Activated CD4-positive, alpha-beta T cell treated with anti-CD3 and anti-CD28 coated beads, Interleukin-2, amount 50 U/mL, for 24 hours (primary cell): ENCODE results near the gene HSPA12A.
"Not testable (repeated sequence)": the region's sequence is repeated elsewhere in the genome, so short reads cannot be mapped to it uniquely, and the experiment has no call there.

Source experiments
- DNase-seq, 2 donors: peaks; one replicate each; pipeline ENCODE4 v3.0.0-alpha.2; 2020; ENCODE audit warnings: low read depth in 1 of 2, low spot score in 1 of 2

Gene HSPA12A

DNA sequence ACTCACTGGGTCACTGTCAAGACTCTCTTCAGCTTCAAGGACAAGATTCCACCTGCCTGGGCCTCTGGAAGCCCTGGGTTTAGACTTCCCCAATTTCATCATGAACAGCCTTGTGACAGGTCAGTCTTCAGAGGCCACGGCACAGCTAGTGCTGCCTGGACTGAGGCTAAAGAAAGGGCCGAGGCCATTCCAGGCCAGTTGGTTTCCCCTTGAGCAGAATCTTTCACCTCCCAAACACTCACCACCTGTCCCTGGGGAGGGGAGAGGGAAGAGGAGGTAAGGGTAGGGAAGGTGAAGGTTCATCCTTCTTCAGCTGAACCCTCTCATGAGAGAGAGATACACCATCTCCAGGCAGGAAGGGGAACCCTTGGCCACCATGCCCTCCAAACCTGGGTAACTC, 24.3 kb downstream of the HSPA12A start:
- DNase-seq: no peak

GRCh38 chr10:116716381-116716780, 26.0 kb downstream of the HSPA12A start:
- no peak for DNase-seq

- no peak for DNase-seq
Measured at GRCh38 chr10:116715839-116716377, 26.5 kb downstream of the HSPA12A start.

GRCh38 chr10:116715341-116715740, 27.0 kb downstream of the HSPA12A start:
- DNase-seq: no peak

GRCh38 chr10:116713846-116714245, 28.5 kb downstream of the HSPA12A start:
- DNase-seq: no peak

DNA sequence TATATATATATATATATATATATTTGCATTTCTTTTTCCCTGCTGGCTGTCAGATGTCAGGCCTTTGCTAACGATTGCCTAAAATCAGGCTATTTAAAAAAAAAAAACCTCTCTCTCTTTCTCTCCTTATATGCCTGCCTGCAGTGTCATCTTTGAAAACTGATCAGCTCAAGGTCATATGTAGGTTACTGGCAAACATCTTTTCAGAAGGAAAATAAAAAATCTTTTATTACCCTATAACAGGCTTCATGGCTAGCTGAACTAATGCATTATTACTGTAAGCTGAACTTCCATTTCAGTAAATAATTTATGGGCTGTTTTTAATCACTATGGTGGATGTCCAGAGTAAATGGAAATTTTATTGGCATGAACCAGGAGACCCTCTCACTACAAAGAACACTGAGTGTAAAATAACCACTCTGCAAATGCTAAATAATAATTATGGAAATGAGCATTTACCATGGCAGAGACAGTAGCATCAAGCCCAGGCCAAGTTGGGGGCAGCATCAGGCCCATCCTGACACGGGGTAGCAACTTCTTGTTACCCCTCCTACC, 29.3 kb downstream of the HSPA12A start:
- no peak for DNase-seq

DNA sequence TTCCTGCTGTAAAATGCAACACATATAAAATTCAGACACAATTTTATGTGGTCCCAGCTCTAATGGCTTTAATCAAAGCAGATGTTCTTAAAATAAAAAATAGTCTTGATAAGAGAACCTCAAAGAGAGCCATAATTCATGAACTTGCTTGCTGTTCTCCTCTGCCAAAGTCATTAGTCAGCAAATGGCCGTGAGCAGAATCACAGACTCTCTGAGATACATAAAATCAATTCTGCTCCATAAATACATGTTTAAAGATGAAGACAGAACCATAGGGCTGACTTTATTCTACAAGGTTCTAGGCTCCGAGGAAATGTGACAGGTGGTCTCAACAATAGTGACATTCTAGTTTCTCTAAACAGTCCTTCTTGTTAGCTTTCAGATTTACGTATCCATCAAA, 29.8 kb downstream of the HSPA12A start:
- no peak for DNase-seq

DNA sequence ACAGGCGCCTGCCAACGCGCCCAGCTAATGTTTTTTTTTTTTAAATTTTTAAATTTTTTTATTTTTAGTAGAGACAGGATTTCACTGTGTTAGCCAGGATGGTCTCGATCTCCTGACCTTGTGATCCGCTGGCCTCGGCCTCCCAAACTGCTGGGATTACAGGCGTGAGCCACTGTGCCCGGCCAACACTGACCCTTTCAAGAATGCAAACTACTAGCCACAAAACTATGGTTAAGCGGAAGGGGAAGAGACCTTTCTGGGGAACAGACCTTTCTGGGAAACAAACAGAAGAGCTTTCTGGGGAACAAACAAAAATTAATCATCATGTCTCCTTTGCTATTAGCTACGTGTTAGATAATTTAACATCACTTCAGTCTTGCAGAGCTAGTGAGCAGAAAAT, 30.6 kb downstream of the HSPA12A start:
- not testable (repeated sequence) for DNase-seq

GRCh38 chr10:116710076-116710475, 32.3 kb downstream of the HSPA12A start:
- DNase-seq: no peak

- DNase-seq: no peak
Measured at GRCh38 chr10:116708877-116709276, 33.5 kb downstream of the HSPA12A start.

DNA sequence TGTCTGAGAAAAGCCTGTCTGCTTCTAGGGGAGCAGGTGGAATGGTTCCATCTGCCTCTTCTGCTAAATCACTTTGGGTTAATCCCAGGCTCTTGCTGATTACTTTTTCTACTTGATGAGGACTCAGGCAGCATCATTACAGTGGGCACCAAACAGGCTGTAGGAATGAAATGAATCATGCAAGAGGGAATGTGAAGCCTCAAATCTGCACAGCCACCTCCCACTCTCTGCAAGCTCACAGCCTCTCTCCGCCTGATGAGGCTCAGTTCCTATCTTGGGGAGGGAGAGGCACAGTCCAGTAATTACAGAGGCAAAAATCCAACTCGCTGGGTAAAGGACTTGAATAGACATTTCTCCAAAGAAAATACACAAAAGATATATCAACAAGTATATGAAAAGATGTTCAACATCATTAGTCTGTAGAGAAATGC, 34.0 kb downstream of the HSPA12A start:
- DNase-seq: no peak

DNA sequence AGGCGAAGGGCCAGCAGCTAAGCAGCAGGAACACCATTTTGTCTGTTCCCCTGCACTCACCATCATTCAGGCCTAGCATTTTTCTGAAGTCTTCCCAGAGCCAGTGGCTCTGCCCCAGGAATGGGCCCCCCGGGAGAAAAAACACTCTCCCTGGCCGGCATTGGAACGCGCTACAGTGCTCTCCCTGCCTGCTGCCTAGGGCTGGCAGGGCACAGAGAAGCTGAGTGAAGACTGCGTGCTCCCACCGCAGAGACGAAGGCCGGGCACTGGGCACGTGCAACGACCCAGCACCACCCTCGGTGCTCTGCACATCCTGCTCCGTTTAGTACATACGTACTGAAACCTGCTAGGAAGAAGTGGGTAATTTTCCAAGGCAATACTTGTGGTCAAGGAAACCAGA, 34.4 kb downstream of the HSPA12A start:
- no peak for DNase-seq

GRCh38 chr10:116706281-116706680, 36.1 kb downstream of the HSPA12A start:
- DNase-seq: no peak

- no peak for DNase-seq
Measured at GRCh38 chr10:116705498-116705897, 36.9 kb downstream of the HSPA12A start.

- DNase-seq: no peak
Measured at GRCh38 chr10:116704926-116705325, 37.4 kb downstream of the HSPA12A start.

DNA sequence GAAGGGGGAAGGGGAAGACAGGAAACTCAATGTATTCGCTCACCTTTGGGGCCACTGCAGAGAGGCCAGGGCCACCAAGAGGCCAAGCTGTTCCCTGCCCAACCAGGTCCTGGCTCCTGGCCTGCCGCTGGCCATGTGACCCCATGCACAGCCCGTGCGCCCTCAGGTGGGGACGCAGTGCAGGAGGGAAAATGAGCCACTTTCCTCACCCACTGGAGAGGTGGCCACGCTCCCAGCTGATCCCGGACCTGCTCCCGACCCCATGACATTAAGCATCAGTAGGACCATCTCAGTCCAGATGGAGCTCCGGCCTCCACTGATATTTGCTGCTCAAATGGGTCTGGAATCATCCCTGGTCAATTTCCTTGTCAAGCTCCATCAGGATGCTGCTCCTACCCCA, 40.2 kb downstream of the HSPA12A start:
- DNase-seq: no peak

DNA sequence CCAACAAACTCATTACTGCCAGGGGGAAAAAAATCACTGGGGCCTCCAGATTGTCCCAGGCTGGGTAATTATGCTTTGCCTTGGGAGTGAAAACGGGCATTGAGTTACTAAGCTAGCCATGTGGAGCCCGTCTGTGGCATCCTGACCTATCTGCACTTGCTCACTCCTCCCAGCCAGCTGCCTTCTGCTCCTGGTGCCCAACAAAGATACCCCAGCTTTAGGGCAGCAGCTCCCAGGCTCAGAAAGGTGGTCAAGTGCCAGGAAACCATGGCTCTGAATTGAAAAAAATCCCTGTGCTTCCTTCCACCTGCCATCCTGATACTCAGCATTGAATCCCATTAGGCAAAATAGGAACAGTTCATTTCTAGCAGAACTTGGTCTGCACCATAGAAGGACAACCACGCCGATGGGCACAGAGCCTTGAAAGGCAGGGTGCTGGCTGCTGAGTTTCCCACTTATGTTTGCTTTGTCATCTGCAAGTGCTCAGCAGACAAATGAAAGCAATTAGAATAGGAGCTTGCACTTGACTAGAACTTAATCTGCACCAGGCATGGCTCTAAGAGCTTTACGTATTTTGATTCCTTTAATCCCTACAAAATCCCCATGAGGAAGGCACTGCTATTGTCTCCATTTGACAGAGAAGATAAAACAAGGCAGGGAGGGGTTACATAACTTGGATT, 42.8 kb downstream of the HSPA12A start:
- no peak for DNase-seq

- no peak for DNase-seq
Measured at GRCh38 chr10:116699049-116699448, 43.3 kb downstream of the HSPA12A start.

GRCh38 chr10:116698364-116698763, 44.0 kb downstream of the HSPA12A start:
- no peak for DNase-seq

- DNase-seq: no peak
Measured at GRCh38 chr10:116697816-116698215, 44.5 kb downstream of the HSPA12A start.

- DNase-seq: no peak
Measured at GRCh38 chr10:116696919-116697318, 45.4 kb downstream of the HSPA12A start.

GRCh38 chr10:116694927-116695268, 47.5 kb downstream of the HSPA12A start:
- no peak for DNase-seq
